Measurements from ENCODE around the gene BIRC7. TPM values are rescaled to one million over a fixed set of nuclear protein-coding genes. Genes with fewer than 3 reads are reported as not detected.

Gene BIRC7
- total and polyA plus RNA-seq, 2 of the 4 experiments (the other 2 are of a cell fraction): not detected

DNA sequence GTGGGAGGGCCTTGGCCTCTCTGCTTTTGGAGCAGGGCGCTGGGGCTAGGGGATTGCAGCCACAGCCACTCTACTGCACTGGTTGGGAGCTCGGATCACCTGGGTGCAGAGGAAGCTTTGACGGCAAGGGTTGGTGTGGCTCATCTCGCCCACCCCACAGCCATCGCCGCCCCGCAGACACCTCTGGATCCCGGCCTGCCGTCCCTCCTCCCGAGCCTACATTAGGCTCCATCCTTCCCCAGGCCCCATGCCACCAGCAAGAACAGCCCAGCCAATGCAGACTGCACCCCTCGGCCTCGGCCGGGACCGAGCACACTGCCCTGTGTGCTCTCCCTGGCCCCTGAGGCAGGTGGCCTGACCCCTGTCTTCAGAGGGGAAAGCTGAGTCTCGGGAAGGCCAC, 24.8 kb downstream of the BIRC7 start (continued):
- TF ChIP-seq, protein P1, sequence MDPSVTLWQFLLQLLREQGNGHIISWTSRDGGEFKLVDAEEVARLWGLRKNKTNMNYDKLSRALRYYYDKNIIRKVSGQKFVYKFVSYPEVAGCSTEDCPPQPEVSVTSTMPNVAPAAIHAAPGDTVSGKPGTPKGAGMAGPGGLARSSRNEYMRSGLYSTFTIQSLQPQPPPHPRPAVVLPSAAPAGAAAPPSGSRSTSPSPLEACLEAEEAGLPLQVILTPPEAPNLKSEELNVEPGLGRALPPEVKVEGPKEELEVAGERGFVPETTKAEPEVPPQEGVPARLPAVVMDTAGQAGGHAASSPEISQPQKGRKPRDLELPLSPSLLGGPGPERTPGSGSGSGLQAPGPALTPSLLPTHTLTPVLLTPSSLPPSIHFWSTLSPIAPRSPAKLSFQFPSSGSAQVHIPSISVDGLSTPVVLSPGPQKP (IDR thresholded peaks at IDR 0.05; ENCODE audit: borderline replicate concordance, low read depth, low read length): no peak
- TF ChIP-seq SMC3 (IDR thresholded peaks at IDR 0.05; ENCODE audit: low read depth, low read length): no peak

DNA sequence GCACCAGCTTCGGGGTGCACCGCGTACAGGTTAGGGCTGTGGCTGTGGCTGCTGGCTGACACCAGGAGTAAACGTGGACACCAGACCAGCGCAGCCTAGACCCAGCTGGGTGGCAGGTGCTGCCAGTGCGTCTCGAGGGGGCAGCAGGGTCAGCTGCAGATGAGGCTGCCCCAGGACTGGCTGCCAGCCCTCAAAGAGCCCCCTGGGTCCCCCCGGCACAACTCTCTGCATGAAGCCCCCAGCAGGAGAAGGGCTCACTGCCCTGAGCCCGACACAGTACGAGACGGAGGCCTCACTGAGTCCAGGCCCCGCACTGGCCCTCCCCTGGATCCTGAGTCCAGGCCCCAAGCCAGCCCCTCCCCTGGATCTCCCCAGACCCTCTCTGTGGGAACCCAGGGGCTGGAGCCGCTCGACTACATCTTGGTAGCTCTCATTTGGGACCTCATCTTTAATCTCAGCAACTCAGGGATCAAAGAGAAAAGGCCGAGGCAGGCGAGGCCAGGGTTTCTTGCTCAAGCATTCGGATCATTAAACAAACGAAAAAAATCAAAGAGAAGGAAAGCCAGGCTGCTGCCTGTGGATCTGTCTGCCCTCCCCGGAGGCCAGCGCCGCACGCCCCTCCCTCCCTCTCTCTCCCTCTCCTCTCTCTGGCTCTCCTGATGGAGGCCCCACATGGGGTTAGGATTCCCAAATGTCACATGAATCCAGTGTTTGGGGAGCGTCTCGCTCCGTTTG, 25.5 kb downstream of the BIRC7 start:
- Histone ChIP-seq H3K36me3 (ENCODE audit: control insufficient read depth, insufficient read depth, low read length) (no peaks in the 10 kb centered on the region), H2AK9ac (replicated peaks; ENCODE audit: low read depth, low read length, poor library complexity) (no peak overlapping the region), H2BK120ac (ENCODE audit: low read depth, low read length) (no peak overlapping the region), H2AK5ac (ENCODE audit: low read depth, low read length) (no peak overlapping the region), H3K4me1 (ENCODE audit: control insufficient read depth, insufficient read depth, low read length) (no peaks in the 10 kb centered on the region; the same call in 1 of the 2 replicates), H3K14ac (replicated peaks; ENCODE audit: low read depth, low read length) (no peak overlapping the region), H2BK20ac (ENCODE audit: low read depth, low read length) (no peak overlapping the region), H3K4me2 (ENCODE audit: low read depth, low read length) (no peak overlapping the region; the same call in 1 of the 2 replicates), H2BK5ac (ENCODE audit: low read depth, low read length, poor library complexity, severe bottlenecking) (no peak overlapping the region), H4K91ac (ENCODE audit: insufficient read depth, low read depth, low read length) (no peak overlapping the region), H3K4ac (ENCODE audit: low read depth, low read length) (no peak overlapping the region), H2AFZ (replicated peaks; ENCODE audit: low read length, poor library complexity) (no peak overlapping the region), H4K8ac (ENCODE audit: low read depth in 2 of 2, low read length in 2 of 2) (no peak overlapping the region), H3K9me1 (ENCODE audit: insufficient read depth, low read length) (no peaks in the 10 kb centered on the region), H3K18ac (ENCODE audit: low read depth, low read length) (no peak overlapping the region; the same call in 1 of the 2 replicates), H3K23ac (ENCODE audit: low read depth, low read length) (no peak overlapping the region), H3K4me3 (ENCODE audit: insufficient read depth, low read depth, low read length) (no peak overlapping the region), H2BK15ac (ENCODE audit: low read depth, low read length) (no peak overlapping the region), H3K9ac (ENCODE audit: low read depth, low read length) (no peak overlapping the region), H3K27me3 (ENCODE audit: control insufficient read depth, insufficient read depth, low read length) (peaks cover 81% of the 10 kb centered on the region), H3K27ac (ENCODE audit: insufficient read depth, low read length) (no peak overlapping the region), H3K79me1 (ENCODE audit: low read depth in 1 of 2, low read length in 2 of 2) (no peaks in the 10 kb centered on the region), H3K9me3 (ENCODE audit: control insufficient read depth, insufficient read depth, low read length) (peaks cover 2% of the 10 kb centered on the region; the same call in 1 of the 2 replicates), H4K5ac (ENCODE audit: low read depth, low read length) (no peak overlapping the region), H4K20me1 (ENCODE audit: insufficient read depth, low read length) (no peaks in the 10 kb centered on the region; the same call in 1 of the 2 replicates), H3K56ac (ENCODE audit: extremely low read depth, insufficient read depth, low read length) (no peak overlapping the region)
- ChIA-PET POLR2A (ENCODE audit: unreplicated experiment) (interaction anchor here (0.6 kb wide), 1 partner anchor 453 kb away, joined by 8 read pairs; no protein-coding TSS in a partner anchor), CTCF (no interaction called here)
- dilution Hi-C loops (cut with HindIII; ENCODE audit: low sequenced_read_pairs, unreplicated experiment) (no loop called here), in situ Hi-C loops (cut with MboI; ENCODE audit: low sequenced_read_pairs) (no loop called here), intact Hi-C loops (cut with micrococcal nuclease) (no loop called here)
- DNase-seq (no peak), ATAC-seq (ENCODE audit: low read depth) (peak; percentile 72)
- WGBS, 2 experiments (ENCODE audit: extremely low coverage in 2 of 2, insufficient read length in 1 of 2): 51% methylated on average over 7 of the region's 25 CpGs; no CpG with 5 or more reads in 1 of the 2 experiments
- no TSS peak for BruUV-seq (replicated peaks)
- TF ChIP-seq CEBPB (IDR thresholded peaks at IDR 0.05; ENCODE audit: low read depth, low read length): no peak
- TF ChIP-seq MAFK (IDR thresholded peaks at IDR 0.05; ENCODE audit: low read depth, low read length): no peak
- TF ChIP-seq, protein P2, sequence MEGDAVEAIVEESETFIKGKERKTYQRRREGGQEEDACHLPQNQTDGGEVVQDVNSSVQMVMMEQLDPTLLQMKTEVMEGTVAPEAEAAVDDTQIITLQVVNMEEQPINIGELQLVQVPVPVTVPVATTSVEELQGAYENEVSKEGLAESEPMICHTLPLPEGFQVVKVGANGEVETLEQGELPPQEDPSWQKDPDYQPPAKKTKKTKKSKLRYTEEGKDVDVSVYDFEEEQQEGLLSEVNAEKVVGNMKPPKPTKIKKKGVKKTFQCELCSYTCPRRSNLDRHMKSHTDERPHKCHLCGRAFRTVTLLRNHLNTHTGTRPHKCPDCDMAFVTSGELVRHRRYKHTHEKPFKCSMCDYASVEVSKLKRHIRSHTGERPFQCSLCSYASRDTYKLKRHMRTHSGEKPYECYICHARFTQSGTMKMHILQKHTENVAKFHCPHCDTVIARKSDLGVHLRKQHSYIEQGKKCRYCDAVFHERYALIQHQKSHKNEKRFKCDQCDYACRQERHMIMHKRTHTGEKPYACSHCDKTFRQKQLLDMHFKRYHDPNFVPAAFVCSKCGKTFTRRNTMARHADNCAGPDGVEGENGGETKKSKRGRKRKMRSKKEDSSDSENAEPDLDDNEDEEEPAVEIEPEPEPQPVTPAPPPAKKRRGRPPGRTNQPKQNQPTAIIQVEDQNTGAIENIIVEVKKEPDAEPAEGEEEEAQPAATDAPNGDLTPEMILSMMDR (conservative IDR thresholded peaks at IDR 0.05; ENCODE audit: low read depth, low read length): no peak
- no peak for TF ChIP-seq MAZ (IDR thresholded peaks at IDR 0.05; ENCODE audit: borderline replicate concordance, low read depth, low read length)
- TF ChIP-seq FOS (IDR thresholded peaks at IDR 0.05; ENCODE audit: low read depth, low read length): no peak
- TF ChIP-seq RAD21 (IDR thresholded peaks at IDR 0.05; ENCODE audit: low read length): no peak
- no peak for TF ChIP-seq RCOR1 (IDR thresholded peaks at IDR 0.05; ENCODE audit: insufficient replicate concordance, low read length)
- TF ChIP-seq POLR2A (IDR thresholded peaks at IDR 0.05; ENCODE audit: low read depth, low read length): no peak
- no peak for TF ChIP-seq SMC3 (IDR thresholded peaks at IDR 0.05; ENCODE audit: low read depth, low read length)
- TF ChIP-seq, protein P1 (IDR thresholded peaks at IDR 0.05; ENCODE audit: borderline replicate concordance, low read depth, low read length): no peak
- no peak for TF ChIP-seq MXI1 (IDR thresholded peaks at IDR 0.05; ENCODE audit: borderline replicate concordance, low read depth, low read length)
- no peak for TF ChIP-seq RFX5 (IDR thresholded peaks at IDR 0.05; ENCODE audit: low read depth, low read length)

Data from IMR-90 (cell line).